HEK293 (cell line): ENCODE measurements around the gene DAAM1.

Experiments
- KLF16 ChIP-seq: fragments of 450-650 bp; formaldehyde crosslinking; IDR thresholded peaks from 2 replicates; pipeline ENCODE4 v1.5.1; 2017; ENCODE audit warnings: missing biosample characterization, missing genetic modification characterization
- MYNN ChIP-seq: fragments of 450-650 bp; formaldehyde crosslinking; IDR thresholded peaks from 2 replicates; pipeline ENCODE4 v1.5.1; 2016; ENCODE audit warnings: missing biosample characterization, missing genetic modification characterization, borderline replicate concordance
- ZBTB48 ChIP-seq: fragments of 450-650 bp; formaldehyde crosslinking; IDR thresholded peaks from 2 replicates; pipeline ENCODE4 v1.5.1; 2016; ENCODE audit warnings: missing biosample characterization, missing genetic modification characterization
- ZNF23 ChIP-seq: fragments of 450-650 bp; formaldehyde crosslinking; IDR thresholded peaks from 2 replicates; pipeline ENCODE4 v1.5.1; 2016; ENCODE audit warnings: missing biosample characterization, missing genetic modification characterization, borderline replicate concordance
- ZNF239 ChIP-seq: fragments of 450-650 bp; formaldehyde crosslinking; IDR thresholded peaks from 2 replicates; pipeline ENCODE4 v1.5.1; 2016; ENCODE audit warnings: missing biosample characterization, missing genetic modification characterization
- ZNF350 ChIP-seq: fragments of 450-650 bp; formaldehyde crosslinking; IDR thresholded peaks from 2 replicates; pipeline ENCODE4 v1.5.0; 2017; ENCODE audit warnings: missing biosample characterization, mild to moderate bottlenecking, missing genetic modification characterization
- ZNF530 ChIP-seq: fragments of 450-650 bp; formaldehyde crosslinking; IDR thresholded peaks from 2 replicates; pipeline ENCODE4 v1.5.1; 2016; ENCODE audit warnings: low read depth, missing biosample characterization, missing genetic modification characterization
- TF ChIP-seq, protein P1 (sequence below): sonication (generic); formaldehyde crosslinking; IDR thresholded peaks from 2 replicates; pipeline ENCODE4 v1.8.1; 2022; ENCODE audit warnings: mild to moderate bottlenecking, moderate library complexity, missing genetic modification reagents
- TF ChIP-seq, protein P2 (sequence below): fragments of 450-650 bp; formaldehyde crosslinking; IDR thresholded peaks from 2 replicates; pipeline ENCODE4 v1.5.1; 2017; ENCODE audit warnings: missing biosample characterization, missing genetic modification characterization
- TF ChIP-seq, protein P3 (sequence below): fragments of 450-650 bp; formaldehyde crosslinking; IDR thresholded peaks from 2 replicates; pipeline ENCODE4 v1.5.1; 2016; ENCODE audit warnings: missing biosample characterization, missing genetic modification characterization
- TF ChIP-seq, protein P4 (sequence below): fragments of 450-650 bp; formaldehyde crosslinking; IDR thresholded peaks from 2 replicates; pipeline ENCODE4 v1.5.1; 2016; ENCODE audit warnings: missing biosample characterization, missing genetic modification characterization

DNA sequence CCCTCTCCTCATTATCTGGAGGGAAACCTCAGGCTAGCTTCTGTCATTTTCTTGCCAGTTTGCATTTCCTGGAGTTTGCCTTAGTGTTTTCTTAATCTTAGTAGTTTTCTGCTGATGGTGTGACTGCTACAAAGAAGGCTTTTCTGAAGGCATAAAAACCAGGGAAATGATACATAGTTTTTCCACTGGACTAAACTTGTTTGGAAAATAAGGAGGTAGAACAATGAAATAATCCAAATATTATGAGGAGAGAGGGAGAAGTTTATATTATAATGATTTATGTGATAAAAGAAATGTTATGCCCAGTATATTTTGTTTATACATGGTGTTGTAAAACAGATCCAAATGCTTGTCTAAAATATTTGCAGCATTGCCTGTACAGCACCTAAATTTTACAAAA, 22.2 kb downstream of the DAAM1 start:
- TF ChIP-seq ZNF23, result no peak
- no peak for TF ChIP-seq MYNN (tag by site-specific recombination)
- TF ChIP-seq, protein P1, sequence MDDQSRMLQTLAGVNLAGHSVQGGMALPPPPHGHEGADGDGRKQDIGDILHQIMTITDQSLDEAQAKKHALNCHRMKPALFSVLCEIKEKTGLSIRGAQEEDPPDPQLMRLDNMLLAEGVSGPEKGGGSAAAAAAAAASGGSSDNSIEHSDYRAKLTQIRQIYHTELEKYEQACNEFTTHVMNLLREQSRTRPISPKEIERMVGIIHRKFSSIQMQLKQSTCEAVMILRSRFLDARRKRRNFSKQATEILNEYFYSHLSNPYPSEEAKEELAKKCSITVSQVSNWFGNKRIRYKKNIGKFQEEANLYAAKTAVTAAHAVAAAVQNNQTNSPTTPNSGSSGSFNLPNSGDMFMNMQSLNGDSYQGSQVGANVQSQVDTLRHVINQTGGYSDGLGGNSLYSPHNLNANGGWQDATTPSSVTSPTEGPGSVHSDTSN (CRISPR knock-in tag), result no peak
- TF ChIP-seq, protein P2, sequence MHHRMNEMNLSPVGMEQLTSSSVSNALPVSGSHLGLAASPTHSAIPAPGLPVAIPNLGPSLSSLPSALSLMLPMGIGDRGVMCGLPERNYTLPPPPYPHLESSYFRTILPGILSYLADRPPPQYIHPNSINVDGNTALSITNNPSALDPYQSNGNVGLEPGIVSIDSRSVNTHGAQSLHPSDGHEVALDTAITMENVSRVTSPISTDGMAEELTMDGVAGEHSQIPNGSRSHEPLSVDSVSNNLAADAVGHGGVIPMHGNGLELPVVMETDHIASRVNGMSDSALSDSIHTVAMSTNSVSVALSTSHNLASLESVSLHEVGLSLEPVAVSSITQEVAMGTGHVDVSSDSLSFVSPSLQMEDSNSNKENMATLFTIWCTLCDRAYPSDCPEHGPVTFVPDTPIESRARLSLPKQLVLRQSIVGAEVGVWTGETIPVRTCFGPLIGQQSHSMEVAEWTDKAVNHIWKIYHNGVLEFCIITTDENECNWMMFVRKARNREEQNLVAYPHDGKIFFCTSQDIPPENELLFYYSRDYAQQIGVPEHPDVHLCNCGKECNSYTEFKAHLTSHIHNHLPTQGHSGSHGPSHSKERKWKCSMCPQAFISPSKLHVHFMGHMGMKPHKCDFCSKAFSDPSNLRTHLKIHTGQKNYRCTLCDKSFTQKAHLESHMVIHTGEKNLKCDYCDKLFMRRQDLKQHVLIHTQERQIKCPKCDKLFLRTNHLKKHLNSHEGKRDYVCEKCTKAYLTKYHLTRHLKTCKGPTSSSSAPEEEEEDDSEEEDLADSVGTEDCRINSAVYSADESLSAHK (tag by site-specific recombination), result no peak
- TF ChIP-seq, protein P3, sequence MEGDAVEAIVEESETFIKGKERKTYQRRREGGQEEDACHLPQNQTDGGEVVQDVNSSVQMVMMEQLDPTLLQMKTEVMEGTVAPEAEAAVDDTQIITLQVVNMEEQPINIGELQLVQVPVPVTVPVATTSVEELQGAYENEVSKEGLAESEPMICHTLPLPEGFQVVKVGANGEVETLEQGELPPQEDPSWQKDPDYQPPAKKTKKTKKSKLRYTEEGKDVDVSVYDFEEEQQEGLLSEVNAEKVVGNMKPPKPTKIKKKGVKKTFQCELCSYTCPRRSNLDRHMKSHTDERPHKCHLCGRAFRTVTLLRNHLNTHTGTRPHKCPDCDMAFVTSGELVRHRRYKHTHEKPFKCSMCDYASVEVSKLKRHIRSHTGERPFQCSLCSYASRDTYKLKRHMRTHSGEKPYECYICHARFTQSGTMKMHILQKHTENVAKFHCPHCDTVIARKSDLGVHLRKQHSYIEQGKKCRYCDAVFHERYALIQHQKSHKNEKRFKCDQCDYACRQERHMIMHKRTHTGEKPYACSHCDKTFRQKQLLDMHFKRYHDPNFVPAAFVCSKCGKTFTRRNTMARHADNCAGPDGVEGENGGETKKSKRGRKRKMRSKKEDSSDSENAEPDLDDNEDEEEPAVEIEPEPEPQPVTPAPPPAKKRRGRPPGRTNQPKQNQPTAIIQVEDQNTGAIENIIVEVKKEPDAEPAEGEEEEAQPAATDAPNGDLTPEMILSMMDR (tag by site-specific recombination), result no peak
- TF ChIP-seq ZNF239 (tag by site-specific recombination), result no peak
- TF ChIP-seq, protein P4, sequence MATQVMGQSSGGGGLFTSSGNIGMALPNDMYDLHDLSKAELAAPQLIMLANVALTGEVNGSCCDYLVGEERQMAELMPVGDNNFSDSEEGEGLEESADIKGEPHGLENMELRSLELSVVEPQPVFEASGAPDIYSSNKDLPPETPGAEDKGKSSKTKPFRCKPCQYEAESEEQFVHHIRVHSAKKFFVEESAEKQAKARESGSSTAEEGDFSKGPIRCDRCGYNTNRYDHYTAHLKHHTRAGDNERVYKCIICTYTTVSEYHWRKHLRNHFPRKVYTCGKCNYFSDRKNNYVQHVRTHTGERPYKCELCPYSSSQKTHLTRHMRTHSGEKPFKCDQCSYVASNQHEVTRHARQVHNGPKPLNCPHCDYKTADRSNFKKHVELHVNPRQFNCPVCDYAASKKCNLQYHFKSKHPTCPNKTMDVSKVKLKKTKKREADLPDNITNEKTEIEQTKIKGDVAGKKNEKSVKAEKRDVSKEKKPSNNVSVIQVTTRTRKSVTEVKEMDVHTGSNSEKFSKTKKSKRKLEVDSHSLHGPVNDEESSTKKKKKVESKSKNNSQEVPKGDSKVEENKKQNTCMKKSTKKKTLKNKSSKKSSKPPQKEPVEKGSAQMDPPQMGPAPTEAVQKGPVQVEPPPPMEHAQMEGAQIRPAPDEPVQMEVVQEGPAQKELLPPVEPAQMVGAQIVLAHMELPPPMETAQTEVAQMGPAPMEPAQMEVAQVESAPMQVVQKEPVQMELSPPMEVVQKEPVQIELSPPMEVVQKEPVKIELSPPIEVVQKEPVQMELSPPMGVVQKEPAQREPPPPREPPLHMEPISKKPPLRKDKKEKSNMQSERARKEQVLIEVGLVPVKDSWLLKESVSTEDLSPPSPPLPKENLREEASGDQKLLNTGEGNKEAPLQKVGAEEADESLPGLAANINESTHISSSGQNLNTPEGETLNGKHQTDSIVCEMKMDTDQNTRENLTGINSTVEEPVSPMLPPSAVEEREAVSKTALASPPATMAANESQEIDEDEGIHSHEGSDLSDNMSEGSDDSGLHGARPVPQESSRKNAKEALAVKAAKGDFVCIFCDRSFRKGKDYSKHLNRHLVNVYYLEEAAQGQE, result no peak
- TF ChIP-seq ZNF350, result no peak
- TF ChIP-seq KLF16, result no peak
- TF ChIP-seq ZNF530 (tag by site-specific recombination), result no peak
- no peak for TF ChIP-seq ZBTB48
